Neuronal stem cell (in vitro differentiated cells): ENCODE measurements around the gene NPTX1.

Experiments
- DNase-seq: peaks from one replicate; pipeline ENCODE4 v3.0.0-alpha.2; 2013; ENCODE audit warnings: low spot score
- H2AFZ ChIP-seq: one replicate; pipeline ENCODE4 v1.6.1; 2013; ENCODE audit warnings: mild to moderate bottlenecking, low read length, inconsistent platforms
- H2AK5ac ChIP-seq: 2 replicates; pipeline ENCODE4 v1.6.1; 2013; ENCODE audit warnings: low read depth, mild to moderate bottlenecking, inconsistent platforms, low read length, moderate library complexity, mixed read lengths
- H2BK120ac ChIP-seq: 2 replicates; pipeline ENCODE4 v1.6.1; 2013; ENCODE audit warnings: low read depth, mild to moderate bottlenecking, inconsistent platforms, low read length, moderate library complexity, mixed read lengths
- H2BK12ac ChIP-seq: one replicate; pipeline ENCODE4 v1.6.1; 2013; ENCODE audit warnings: low read length, inconsistent platforms
- H2BK15ac ChIP-seq: 2 replicates; pipeline ENCODE4 v1.6.1; 2013; ENCODE audit warnings: mild to moderate bottlenecking, low read length, inconsistent platforms, mixed read lengths
- H2BK5ac ChIP-seq: one replicate; pipeline ENCODE4 v1.6.1; 2013; ENCODE audit warnings: inconsistent platforms, mild to moderate bottlenecking, low read length, moderate library complexity
- H3K14ac ChIP-seq: one replicate; pipeline ENCODE4 v1.6.1; 2013; ENCODE audit warnings: low read length, inconsistent platforms
- H3K18ac ChIP-seq: 2 replicates; pipeline ENCODE4 v1.6.1; 2013; ENCODE audit warnings: low read length, inconsistent platforms
- H3K23ac ChIP-seq: 2 replicates; pipeline ENCODE4 v1.6.1; 2013; ENCODE audit warnings: low read depth, mild to moderate bottlenecking, mixed read lengths, low read length, inconsistent platforms; ENCODE audit not compliant: poor library complexity
- H3K27ac ChIP-seq: replicated peaks from 3 replicates; pipeline ENCODE4 v1.5.1; 2013; ENCODE audit warnings: low read length, inconsistent platforms
- H3K27me3 ChIP-seq, 3 experiments: 2 replicates each; pipeline ENCODE4 v1.6.1; 2013; ENCODE audit warnings: low read length in 3 of 3, mild to moderate bottlenecking in 2 of 3, inconsistent platforms in 1 of 3, low read depth in 1 of 3, mixed read lengths in 1 of 3, moderate library complexity in 1 of 3; ENCODE audit not compliant: control insufficient read depth in 3 of 3, insufficient read depth in 3 of 3
- H3K36me3 ChIP-seq, 2 donors: replicated peaks in 1 of 2; 2 replicates each; pipeline ENCODE4 v1.6.1; 2013; ENCODE audit warnings: low read length in 2 of 2; ENCODE audit not compliant: control insufficient read depth in 2 of 2, insufficient read depth in 2 of 2
- H3K4ac ChIP-seq: 2 replicates; pipeline ENCODE4 v1.6.1; 2013; ENCODE audit warnings: inconsistent platforms, mild to moderate bottlenecking, low read length, moderate library complexity
- H3K4me1 ChIP-seq, 2 donors: 1 replicate in 1 of 2; 2 replicates in 1 of 2; pipeline ENCODE4 v1.6.1; 2013; ENCODE audit warnings: low read length in 2 of 2, low read depth in 1 of 2; ENCODE audit not compliant: control insufficient read depth in 2 of 2, insufficient read depth in 1 of 2
- H3K4me2 ChIP-seq: one replicate; pipeline ENCODE4 v1.6.1; 2013; ENCODE audit warnings: mild to moderate bottlenecking, low read length, inconsistent platforms; ENCODE audit not compliant: insufficient read depth, poor library complexity, severe bottlenecking
- H3K4me3 ChIP-seq, 2 donors: 2 replicates each; pipeline ENCODE4 v1.5.1; 2013; ENCODE audit warnings: low read length in 2 of 2, mild to moderate bottlenecking in 2 of 2, inconsistent platforms in 1 of 2, moderate library complexity in 1 of 2
- H3K79me1 ChIP-seq: one replicate; pipeline ENCODE4 v1.6.1; 2013; ENCODE audit warnings: low read depth, mild to moderate bottlenecking, inconsistent platforms, low read length, moderate library complexity
- H3K9ac ChIP-seq: one replicate; pipeline ENCODE4 v1.6.1; 2013; ENCODE audit warnings: mild to moderate bottlenecking, low read depth, low read length, inconsistent platforms; ENCODE audit not compliant: poor library complexity
- H3K9me3 ChIP-seq, 2 donors: replicated peaks in 1 of 2; 2 replicates each; pipeline versions ENCODE3 to v1.6.1; 2013; ENCODE audit warnings: low read length in 2 of 2, mild to moderate bottlenecking in 2 of 2, inconsistent platforms in 1 of 2, low read depth in 1 of 2, mixed read lengths in 1 of 2, moderate library complexity in 1 of 2; ENCODE audit not compliant: control insufficient read depth in 2 of 2, insufficient read depth in 1 of 2
- H4K8ac ChIP-seq: one replicate; pipeline ENCODE4 v1.6.1; 2013; ENCODE audit warnings: low read depth, mild to moderate bottlenecking, inconsistent platforms, low read length, moderate library complexity
- H4K91ac ChIP-seq: one replicate; pipeline ENCODE4 v1.6.1; 2013; ENCODE audit warnings: low read length, low read depth, mild to moderate bottlenecking, inconsistent platforms; ENCODE audit not compliant: poor library complexity
- WGBS, 2 donors: extraction: QIAGEN DNeasy Blood & Tissue Kit; methylation state at CpG; one replicate each; pipeline ENCODE4 v1.1.7; 2013; ENCODE audit warnings: missing lambda C conversion rate in 2 of 2, mixed read lengths in 1 of 2; ENCODE audit not compliant: insufficient read length in 2 of 2, insufficient replicate concordance in 1 of 2; ENCODE audit errors: extremely low coverage in 2 of 2; 5-methylcytosine and 5-hydroxymethylcytosine counted together

The NPTX1 gene

GRCh38 chr17:80499560-80499959 is 23.2 kb upstream of the NPTX1 start:
- no peak for DNase-seq
- Histone ChIP-seq H3K18ac (peak overlapping the region; percentile 69), H4K8ac (no peak overlapping the region), H2AFZ (peak overlapping the region; percentile 11), H2BK120ac (peak overlapping the region; percentile 92), H3K27me3 (peaks cover 0 to 7% (median 0%) of the 10 kb centered on the region in 3 experiments), H3K4me2 (no peak overlapping the region), H3K4ac (no peak overlapping the region), H3K27ac (no peak overlapping the region), H3K79me1 (no peaks in the 10 kb centered on the region), H2BK15ac (no peak overlapping the region), H3K4me3 (no peak overlapping the region), H2BK5ac (peak overlapping the region; percentile 27), H3K9ac (no peak overlapping the region), H4K91ac (no peak overlapping the region), H3K23ac (peak overlapping the region; percentile 35), H3K14ac (peak overlapping the region; percentile 25), H3K9me3 (no peaks in the 10 kb centered on the region), H2BK12ac (peak overlapping the region; percentile 63), H2AK5ac (peak overlapping the region; percentile 92), H3K36me3 (no peaks in the 10 kb centered on the region), H3K4me1 (peaks cover 12 to 20% of the 10 kb centered on the region in 2 donors)
- WGBS, 2 donors = no CpG with 5 or more reads among the region's 9 CpGs

DNA sequence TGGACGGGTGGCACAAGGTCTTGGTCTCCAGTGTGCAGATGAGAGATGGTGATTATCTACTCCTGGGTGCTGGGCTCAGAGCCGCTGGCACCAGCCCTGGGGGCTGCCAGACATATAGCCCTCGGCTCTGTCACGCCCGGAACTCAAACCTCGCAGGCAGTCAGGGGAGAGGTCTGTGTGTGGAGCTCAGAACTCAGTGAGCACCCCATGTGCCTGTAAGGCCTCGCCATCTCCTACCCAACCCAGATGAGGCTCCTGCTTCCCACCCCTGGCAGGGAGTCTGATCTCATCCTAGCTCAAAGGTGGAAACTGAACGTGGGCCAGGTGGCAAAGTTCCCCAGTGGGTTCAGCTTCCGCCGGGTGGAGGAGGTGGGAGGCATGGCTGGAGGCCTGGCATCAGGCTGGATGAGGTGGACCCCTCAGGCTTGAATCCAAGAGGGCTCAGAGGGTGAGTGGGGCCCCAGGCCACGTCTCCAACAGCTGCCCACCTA is 22.6 kb upstream of the NPTX1 start:
- peak overlapping the region; percentile 16 for H2BK5ac ChIP-seq

GRCh38 chr17:80498242-80498919 is 22.0 kb upstream of the NPTX1 start:
- H3K4ac ChIP-seq = no peak overlapping the region
- H2AFZ ChIP-seq = peak overlapping the region; percentile 77
- no peak overlapping the region for H2BK120ac ChIP-seq
- peak overlapping the region; percentile 23 for H3K14ac ChIP-seq
- H3K23ac ChIP-seq = peak overlapping the region; percentile 10
- H2AK5ac ChIP-seq = peak overlapping the region; percentile 91
- peak overlapping the region; percentile 36 for H2BK12ac ChIP-seq
- H3K9ac ChIP-seq = peak overlapping the region; percentile 50
- no peak overlapping the region for H4K91ac ChIP-seq
- no peaks in the 10 kb centered on the region for H3K9me3 ChIP-seq
- H3K4me1 ChIP-seq = peaks cover 14 to 22% of the 10 kb centered on the region in 2 donors
- no CpG with 5 or more reads among the region's 30 CpGs for WGBS, 2 donors
- no peaks in the 10 kb centered on the region for H3K79me1 ChIP-seq
- H3K27me3 ChIP-seq = no peaks in the 10 kb centered on the region
- H2BK15ac ChIP-seq = peak overlapping the region; percentile 10
- no peaks in the 10 kb centered on the region for H3K36me3 ChIP-seq
- no peak overlapping the region for H4K8ac ChIP-seq
- peak overlapping the region; percentile 29 for H2BK5ac ChIP-seq
- H3K27ac ChIP-seq = no peak overlapping the region
- DNase-seq = peak; percentile 23
- peak overlapping the region in 1 of 2 donors; percentile 33 for H3K4me3 ChIP-seq
- H3K18ac ChIP-seq = peak overlapping the region; percentile 86
- no peak overlapping the region for H3K4me2 ChIP-seq

More for the DNA sequence above, 22.6 kb upstream of the NPTX1 start:
- no peak overlapping the region for H3K4me2 ChIP-seq
- H3K4ac ChIP-seq = no peak overlapping the region
- H2AFZ ChIP-seq = peak overlapping the region; percentile 77
- H4K8ac ChIP-seq = no peak overlapping the region
- peak overlapping the region; percentile 50 for H3K9ac ChIP-seq
- H3K23ac ChIP-seq = peak overlapping the region; percentile 11
- peak overlapping the region; percentile 36 for H2BK12ac ChIP-seq
- no peaks in the 10 kb centered on the region for H3K36me3 ChIP-seq
- peak overlapping the region in 1 of 2 donors; percentile 33 for H3K4me3 ChIP-seq
- peak overlapping the region; percentile 10 for H2BK15ac ChIP-seq
- WGBS, 2 donors = no CpG with 5 or more reads among the region's 11 CpGs
- H3K4me1 ChIP-seq = peaks cover 12 to 20% of the 10 kb centered on the region in 2 donors
- H3K9me3 ChIP-seq = no peaks in the 10 kb centered on the region
- no peaks in the 10 kb centered on the region for H3K79me1 ChIP-seq
- H3K27ac ChIP-seq = no peak overlapping the region
- H3K18ac ChIP-seq = peak overlapping the region; percentile 86
- peak overlapping the region; percentile 23 for H3K14ac ChIP-seq
- no peak for DNase-seq
- no peak overlapping the region for H4K91ac ChIP-seq
- peak overlapping the region; percentile 92 for H2BK120ac ChIP-seq
- peaks cover 0 to 1% (median 0%) of the 10 kb centered on the region in 3 experiments for H3K27me3 ChIP-seq
- peak overlapping the region; percentile 91 for H2AK5ac ChIP-seq

DNA sequence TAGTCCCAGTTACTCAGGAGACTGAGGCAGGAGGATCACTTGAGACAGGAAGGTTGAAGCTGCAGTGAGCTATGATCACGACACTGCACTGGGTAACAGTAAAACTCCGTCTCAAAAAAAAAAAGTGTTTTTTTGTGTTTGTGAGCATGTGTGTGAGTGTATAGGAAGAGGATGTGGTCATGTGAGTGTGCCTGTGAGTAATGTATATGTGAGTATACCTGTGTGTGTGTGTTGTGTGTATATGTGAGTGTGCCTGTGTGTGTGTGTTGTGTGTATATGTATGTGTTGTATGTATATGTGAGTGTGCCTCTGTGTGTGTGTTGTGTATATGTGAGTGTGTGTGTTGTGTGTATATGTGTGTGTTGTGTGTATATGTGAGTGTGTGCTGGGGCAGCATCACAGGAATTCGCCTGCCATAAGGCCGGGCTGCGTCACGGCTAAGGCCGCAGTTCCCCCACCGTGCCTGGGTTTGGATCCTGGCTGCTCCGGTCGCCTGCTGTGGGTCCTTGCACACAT is 21.4 kb upstream of the NPTX1 start:
- Histone ChIP-seq H3K9me3 (no peaks in the 10 kb centered on the region), H2BK12ac (peak overlapping the region; percentile 36), H3K4me1 (peaks cover 20 to 28% of the 10 kb centered on the region in 2 donors), H3K4me3 (peak overlapping the region in 1 of 2 donors; percentile 33), H3K27me3 (no peaks in the 10 kb centered on the region), H3K18ac (peak overlapping the region; percentile 15), H3K79me1 (no peaks in the 10 kb centered on the region), H3K4ac (no peak overlapping the region), H2BK5ac (no peak overlapping the region), H2BK15ac (no peak overlapping the region), H3K14ac (no peak overlapping the region), H4K91ac (peak overlapping the region; percentile 76), H3K36me3 (no peaks in the 10 kb centered on the region), H3K4me2 (no peak overlapping the region), H2BK120ac (no peak overlapping the region), H2AK5ac (no peak overlapping the region), H2AFZ (peak overlapping the region; percentile 77), H3K23ac (no peak overlapping the region), H3K27ac (no peak overlapping the region), H3K9ac (peak overlapping the region; percentile 61), H4K8ac (no peak overlapping the region)
- no peak for DNase-seq
- no CpG with 5 or more reads among the region's 10 CpGs for whole genome bisulfite sequencing, 2 donors
